Measurements from ENCODE around the gene CASP8AP2.

DNA sequence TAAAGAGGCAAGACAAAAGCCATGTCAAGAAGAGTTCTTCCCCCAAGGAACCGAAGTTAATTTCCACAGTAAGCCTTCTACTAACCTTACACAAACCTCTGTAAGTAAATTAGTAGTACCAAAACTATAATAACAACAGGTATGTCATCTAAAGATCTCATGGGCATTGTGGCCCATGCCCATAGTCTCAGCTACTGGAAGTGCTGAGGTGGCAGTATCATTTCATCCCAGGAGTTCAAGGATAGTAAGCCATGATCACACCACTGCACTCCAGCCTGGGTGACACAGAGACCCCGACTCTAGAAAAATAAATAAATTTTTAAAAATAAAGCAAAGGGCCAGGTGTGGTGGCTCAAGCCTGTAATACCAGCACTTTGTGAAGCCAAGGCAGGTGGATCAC, 39.3 kb upstream of the CASP8AP2 start:
- TF ChIP-seq EZH2 (IDR thresholded peaks at IDR 0.05; ENCODE audit: low read length, missing control alignments): no peak
- TF ChIP-seq, protein P1, sequence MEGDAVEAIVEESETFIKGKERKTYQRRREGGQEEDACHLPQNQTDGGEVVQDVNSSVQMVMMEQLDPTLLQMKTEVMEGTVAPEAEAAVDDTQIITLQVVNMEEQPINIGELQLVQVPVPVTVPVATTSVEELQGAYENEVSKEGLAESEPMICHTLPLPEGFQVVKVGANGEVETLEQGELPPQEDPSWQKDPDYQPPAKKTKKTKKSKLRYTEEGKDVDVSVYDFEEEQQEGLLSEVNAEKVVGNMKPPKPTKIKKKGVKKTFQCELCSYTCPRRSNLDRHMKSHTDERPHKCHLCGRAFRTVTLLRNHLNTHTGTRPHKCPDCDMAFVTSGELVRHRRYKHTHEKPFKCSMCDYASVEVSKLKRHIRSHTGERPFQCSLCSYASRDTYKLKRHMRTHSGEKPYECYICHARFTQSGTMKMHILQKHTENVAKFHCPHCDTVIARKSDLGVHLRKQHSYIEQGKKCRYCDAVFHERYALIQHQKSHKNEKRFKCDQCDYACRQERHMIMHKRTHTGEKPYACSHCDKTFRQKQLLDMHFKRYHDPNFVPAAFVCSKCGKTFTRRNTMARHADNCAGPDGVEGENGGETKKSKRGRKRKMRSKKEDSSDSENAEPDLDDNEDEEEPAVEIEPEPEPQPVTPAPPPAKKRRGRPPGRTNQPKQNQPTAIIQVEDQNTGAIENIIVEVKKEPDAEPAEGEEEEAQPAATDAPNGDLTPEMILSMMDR (conservative IDR thresholded peaks at IDR 0.05 in 1 of 2, IDR thresholded peaks at IDR 0.05 in 1 of 2; ENCODE audit: low read depth in 1 of 2, low read length in 2 of 2): no peak
